ENCODE data around the gene OTULIN. TPM values are rescaled to one million over a fixed set of nuclear protein-coding genes. Genes with fewer than 3 reads are reported as not detected.
A peak's percentile ranks its signal among the peaks of the same experiment; 100 is the strongest.

Gene OTULIN
- total and polyA plus RNA-seq, 8 donors = 17.0 to 34.3 (median 21.4) TPM

DNA sequence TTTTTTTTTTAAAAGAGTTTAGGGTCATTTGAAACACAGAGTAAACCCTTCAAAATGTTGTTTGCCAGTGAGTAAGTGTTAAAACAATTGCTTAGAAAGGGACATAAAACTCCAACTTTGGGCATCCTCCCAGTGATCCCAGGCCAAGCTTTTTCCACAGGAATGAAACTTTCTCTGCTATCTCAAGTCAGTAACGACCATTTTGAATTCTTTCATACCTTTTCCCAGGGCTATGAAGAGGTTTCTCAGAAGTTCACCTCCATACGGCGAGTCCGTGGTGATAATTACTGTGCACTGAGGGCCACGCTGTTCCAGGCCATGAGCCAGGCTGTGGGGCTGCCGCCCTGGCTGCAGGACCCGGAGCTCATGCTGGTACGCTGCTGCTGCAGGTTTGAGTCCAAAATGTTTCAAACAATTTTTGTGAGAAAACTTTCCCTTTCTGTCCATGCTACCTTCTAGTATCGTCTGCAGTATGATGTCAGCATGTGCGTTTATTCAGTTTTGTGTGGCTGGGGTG is 16.8 kb downstream of the OTULIN start:
- DNase-seq (no peak), ATAC-seq (no peak)
- Histone ChIP-seq H3K36me3 (peaks cover 0 to 70% of the 10 kb centered on the region in 2 donors), H3K4me3 (no peak overlapping the region), H3K27ac (no peak overlapping the region), H3K9me3 (no peaks in the 10 kb centered on the region), H3K27me3 (no peaks in the 10 kb centered on the region), H3K4me1 (peaks cover 5 to 12% of the 10 kb centered on the region in 2 donors)
- intact Hi-C loops (cut with DNase I) = no loop called here
- TF ChIP-seq, protein P1, sequence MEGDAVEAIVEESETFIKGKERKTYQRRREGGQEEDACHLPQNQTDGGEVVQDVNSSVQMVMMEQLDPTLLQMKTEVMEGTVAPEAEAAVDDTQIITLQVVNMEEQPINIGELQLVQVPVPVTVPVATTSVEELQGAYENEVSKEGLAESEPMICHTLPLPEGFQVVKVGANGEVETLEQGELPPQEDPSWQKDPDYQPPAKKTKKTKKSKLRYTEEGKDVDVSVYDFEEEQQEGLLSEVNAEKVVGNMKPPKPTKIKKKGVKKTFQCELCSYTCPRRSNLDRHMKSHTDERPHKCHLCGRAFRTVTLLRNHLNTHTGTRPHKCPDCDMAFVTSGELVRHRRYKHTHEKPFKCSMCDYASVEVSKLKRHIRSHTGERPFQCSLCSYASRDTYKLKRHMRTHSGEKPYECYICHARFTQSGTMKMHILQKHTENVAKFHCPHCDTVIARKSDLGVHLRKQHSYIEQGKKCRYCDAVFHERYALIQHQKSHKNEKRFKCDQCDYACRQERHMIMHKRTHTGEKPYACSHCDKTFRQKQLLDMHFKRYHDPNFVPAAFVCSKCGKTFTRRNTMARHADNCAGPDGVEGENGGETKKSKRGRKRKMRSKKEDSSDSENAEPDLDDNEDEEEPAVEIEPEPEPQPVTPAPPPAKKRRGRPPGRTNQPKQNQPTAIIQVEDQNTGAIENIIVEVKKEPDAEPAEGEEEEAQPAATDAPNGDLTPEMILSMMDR (IDR thresholded peaks at IDR 0.05) = no peak

DNA sequence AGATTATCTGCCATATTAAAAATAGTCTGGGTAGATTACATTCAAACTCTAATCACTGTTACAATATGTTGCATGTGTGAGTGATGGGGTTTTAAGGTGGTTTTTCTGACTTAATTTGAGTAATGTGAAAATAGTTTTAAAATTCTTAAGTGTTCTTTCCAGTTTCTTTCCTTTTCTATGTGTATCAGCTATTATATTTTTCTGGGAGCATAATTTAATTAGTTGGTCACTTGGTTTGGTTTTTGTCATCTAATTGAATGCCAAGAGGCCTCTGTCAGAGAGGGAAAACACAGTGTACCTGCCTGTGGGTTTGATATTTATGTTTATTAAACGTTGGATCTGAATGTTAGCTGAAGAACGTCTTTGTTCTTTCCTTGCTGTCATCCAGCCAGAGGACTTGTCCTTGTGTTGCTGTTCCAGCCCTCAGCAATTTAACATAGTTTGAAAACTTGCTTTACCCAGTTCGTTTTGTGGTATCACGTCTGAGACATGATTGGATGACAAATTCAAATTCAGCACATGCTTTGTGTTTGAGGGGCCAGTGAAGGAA is 19.5 kb downstream of the OTULIN start:
- TF ChIP-seq, protein P1 (IDR thresholded peaks at IDR 0.05) = no peak
- peaks cover 0 to 91% of the 10 kb centered on the region in 2 donors for H3K36me3 ChIP-seq
- intact Hi-C loops (cut with DNase I) = no loop called here

DNA sequence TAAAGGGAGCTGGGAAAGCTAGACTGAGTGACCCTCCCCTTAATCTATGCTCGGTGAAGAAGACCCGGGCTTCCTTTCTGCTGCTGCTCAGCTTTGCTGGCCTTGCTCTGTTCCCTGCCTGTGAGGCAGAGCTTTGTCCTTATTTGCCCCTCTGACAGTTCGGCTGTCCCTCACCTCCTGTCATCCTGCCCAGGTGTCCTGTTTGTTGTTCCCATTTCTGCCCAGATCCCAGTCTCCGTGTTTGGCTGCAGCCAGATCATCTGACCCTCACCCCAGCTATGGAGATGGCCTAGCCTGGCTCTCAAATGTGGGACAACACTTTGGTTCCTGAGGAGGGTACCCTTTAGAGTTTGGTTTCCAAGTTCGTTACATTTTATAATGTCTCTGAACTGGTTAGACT is 20.2 kb downstream of the OTULIN start:
- peaks cover 0 to 94% of the 10 kb centered on the region in 2 donors for H3K36me3 ChIP-seq
- no peaks in the 10 kb centered on the region for H3K4me1 ChIP-seq
- ATAC-seq (no peak), DNase-seq (no peak)
- no peaks in the 10 kb centered on the region for H3K9me3 ChIP-seq
- H3K27ac ChIP-seq = no peak overlapping the region
- TF ChIP-seq, protein P1 (IDR thresholded peaks at IDR 0.05) = no peak
- H3K4me3 ChIP-seq = no peak overlapping the region
- no peaks in the 10 kb centered on the region for H3K27me3 ChIP-seq
- intact Hi-C loops (cut with DNase I) = no loop called here

More for the DNA sequence above, 19.5 kb downstream of the OTULIN start:
- Histone ChIP-seq H3K27me3 (no peaks in the 10 kb centered on the region), H3K27ac (no peak overlapping the region), H3K4me1 (no peaks in the 10 kb centered on the region), H3K4me3 (no peak overlapping the region), H3K9me3 (no peaks in the 10 kb centered on the region)
- DNase-seq = no peak
- ATAC-seq = no peak

DNA sequence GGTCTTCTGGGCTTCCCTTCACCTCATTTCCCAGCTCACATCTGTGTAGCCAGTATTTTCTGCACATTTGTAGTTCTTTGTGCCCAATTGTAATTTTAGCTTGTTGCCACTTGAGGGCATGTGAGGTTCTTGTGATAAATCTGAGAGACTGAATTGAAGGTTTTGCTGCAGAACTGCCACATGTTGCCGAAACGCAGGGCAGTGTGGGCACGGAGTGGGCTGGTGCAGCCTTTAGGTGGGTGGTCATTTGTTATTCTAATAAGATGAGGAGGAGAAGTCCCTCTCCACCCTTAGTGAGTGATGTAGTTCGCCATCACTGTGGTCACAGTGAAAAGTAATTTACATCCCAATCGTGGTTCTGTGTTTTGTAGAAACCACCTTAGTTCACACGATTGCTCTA is 21.2 kb downstream of the OTULIN start:
- intact Hi-C loops (cut with DNase I) = no loop called here
- H3K36me3 ChIP-seq = peaks cover 0 to 94% of the 10 kb centered on the region in 2 donors
- TF ChIP-seq, protein P1 (IDR thresholded peaks at IDR 0.05) = peak; percentile 20 to 52
- peaks cover 0 to 7% of the 10 kb centered on the region in 2 donors for H3K9me3 ChIP-seq
- H3K27me3 ChIP-seq = no peaks in the 10 kb centered on the region
- H3K4me3 ChIP-seq = no peak overlapping the region
- DNase-seq (peak in 2 of 4 donors; percentile 31 to 54), ATAC-seq (peak; percentile 77)
- H3K27ac ChIP-seq = no peak overlapping the region
- H3K4me1 ChIP-seq = no peaks in the 10 kb centered on the region

DNA sequence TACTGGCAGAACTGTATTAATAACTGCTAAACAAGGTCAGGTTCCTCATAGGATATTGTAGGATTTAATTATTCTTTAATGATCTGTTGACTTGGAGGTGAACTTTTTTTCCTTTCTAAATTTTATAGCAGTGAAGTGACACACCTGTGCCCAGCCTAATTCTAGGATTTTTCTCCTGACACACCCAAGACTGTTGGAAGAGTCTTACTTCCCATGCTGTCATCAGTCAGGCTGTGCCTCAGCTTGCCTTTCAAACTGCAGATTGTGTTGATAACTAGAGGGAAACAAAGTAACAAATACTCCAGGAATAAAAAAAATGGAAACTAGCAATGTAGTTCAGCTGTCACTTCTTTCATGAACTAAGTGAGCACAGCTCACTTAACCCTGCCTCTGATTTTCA is 22.0 kb downstream of the OTULIN start:
- DNase-seq = no peak
- TF ChIP-seq, protein P1 (IDR thresholded peaks at IDR 0.05) = no peak
- Histone ChIP-seq H3K36me3 (peaks cover 0 to 94% of the 10 kb centered on the region in 2 donors), H3K4me1 (no peaks in the 10 kb centered on the region), H3K27ac (no peak overlapping the region), H3K27me3 (no peaks in the 10 kb centered on the region), H3K9me3 (peaks cover 0 to 7% of the 10 kb centered on the region in 2 donors), H3K4me3 (no peak overlapping the region)
- ATAC-seq = no peak
- intact Hi-C loops (cut with DNase I) = no loop called here

Measured in left lung (tissue), 10 donors.